CD4-positive, CD25-positive, alpha-beta regulatory T cell (primary cell): ENCODE results near the gene DCAF8. TPM values are rescaled to one million over a fixed set of nuclear protein-coding genes. Genes with fewer than 3 reads are reported as not detected.

Experiments
- ATAC-seq, 2 donors: fragments of 150-1000 bp; cut with Tn5 transposase; one replicate each; pipeline ENCODE4 v1.10.0; 2021; ENCODE audit warnings: low read depth in 2 of 2, moderate number of reproducible peaks in 2 of 2, moderate library complexity in 1 of 2
- DNase-seq, 3 donors: peaks; one replicate each; pipeline versions ENCODE4 v3.0.0 to v3.0.0-alpha.2; 2012 to 2022; ENCODE audit warnings: mixed read lengths in 1 of 3
- H3K27ac ChIP-seq: one replicate; pipeline ENCODE4 v1.7.0; 2013; ENCODE audit warnings: mild to moderate bottlenecking, low read length; ENCODE audit not compliant: insufficient read depth, poor library complexity, severe bottlenecking
- H3K27me3 ChIP-seq: one replicate; pipeline ENCODE4 v1.7.0; 2013; ENCODE audit warnings: low read length; ENCODE audit not compliant: control insufficient read depth, insufficient read depth
- H3K36me3 ChIP-seq: one replicate; pipeline ENCODE4 v1.7.0; 2013; ENCODE audit warnings: mild to moderate bottlenecking, low read length, moderate library complexity; ENCODE audit not compliant: control insufficient read depth, insufficient read depth
- H3K4me1 ChIP-seq: 2 replicates; pipeline ENCODE4 v1.7.0; 2013; ENCODE audit warnings: mild to moderate bottlenecking, low read length; ENCODE audit not compliant: insufficient read depth, control insufficient read depth, poor library complexity, severe bottlenecking
- H3K4me3 ChIP-seq: one replicate; pipeline ENCODE4 v1.7.0; 2013; ENCODE audit warnings: low read depth, mild to moderate bottlenecking, low read length, moderate library complexity
- H3K9me3 ChIP-seq, 2 experiments: 1 replicate in 1 of 2; 2 replicates in 1 of 2; pipeline ENCODE4 v1.7.0; 2013; ENCODE audit warnings: low read length in 2 of 2, mild to moderate bottlenecking in 1 of 2, moderate library complexity in 1 of 2; ENCODE audit not compliant: control insufficient read depth in 2 of 2
- H3K27ac Mint-ChIP-seq, 3 donors: one replicate each; pipeline ENCODE4 v1.8.0; 2020 to 2022; ENCODE audit warnings: mild to moderate bottlenecking in 3 of 3, mixed read lengths in 3 of 3, moderate library complexity in 2 of 3
- H3K27me3 Mint-ChIP-seq: one replicate; pipeline ENCODE4 v1.8.0; 2022; ENCODE audit warnings: mild to moderate bottlenecking, mixed read lengths
- H3K36me3 Mint-ChIP-seq: one replicate; pipeline ENCODE4 v1.8.0; 2020; ENCODE audit warnings: mixed read lengths
- H3K4me1 Mint-ChIP-seq, 4 donors: one replicate each; pipeline ENCODE4 v1.8.0; 2020 to 2022; ENCODE audit warnings: mixed read lengths in 4 of 4, mild to moderate bottlenecking in 1 of 4
- H3K4me3 Mint-ChIP-seq, 4 donors: one replicate each; pipeline ENCODE4 v1.8.0; 2020 to 2022; ENCODE audit warnings: mild to moderate bottlenecking in 4 of 4, mixed read lengths in 4 of 4, moderate library complexity in 3 of 4
- H3K9me3 Mint-ChIP-seq, 7 donors: one replicate each; pipeline ENCODE4 v1.8.0; 2020 to 2022; ENCODE audit warnings: mixed read lengths in 7 of 7, mild to moderate bottlenecking in 3 of 7, moderate library complexity in 2 of 7
- polyA plus RNA-seq, 4 donors: library from polyadenylated mRNA; unstranded; fragments of 300-500 nt; fragmentation: Illumina TruSeq; gene quantifications; one replicate each; pipeline ENCODE4 v1.2.3, GENCODE V29; 2021
- total RNA-seq: library from RNA; stranded (reverse); gene quantifications from one replicate; pipeline ENCODE4 v1.2.3, GENCODE V29; 2022

The DCAF8 gene
- total and polyA plus RNA-seq, 5 donors from 2014 or later, result 50.3 to 182 (median 56.2) TPM

DNA sequence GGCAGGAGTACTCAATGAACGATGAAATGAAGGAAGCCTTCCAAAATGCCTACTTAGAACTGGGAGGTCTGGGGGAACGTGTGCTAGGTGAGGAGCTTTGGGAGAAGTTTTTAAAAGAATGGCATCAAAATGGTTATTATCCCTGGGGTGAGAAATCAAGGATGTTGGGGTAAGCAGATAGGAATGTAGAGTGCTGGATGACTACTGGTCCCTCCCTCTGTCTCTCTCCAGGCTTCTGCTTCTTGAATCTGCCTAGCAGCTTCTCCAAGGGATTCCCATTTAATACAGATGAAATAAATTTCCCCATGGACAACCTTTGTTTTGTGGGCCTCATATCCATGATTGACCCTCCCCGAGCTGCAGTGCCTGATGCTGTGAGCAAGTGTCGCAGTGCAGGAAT lies 91.0 kb downstream of the DCAF8 start:
- no peaks in the 10 kb centered on the region for H3K36me3 ChIP-seq
- Mint-ChIP-seq H3K4me1 (peaks cover 0 to 12% (median 7%) of the 10 kb centered on the region in 4 donors), H3K9me3 (peaks cover 0 to 1% (median 0%) of the 10 kb centered on the region in 7 donors), H3K36me3 (no peaks in the 10 kb centered on the region), H3K4me3 (no peak overlapping the region), H3K27me3 (peaks cover 15% of the 10 kb centered on the region), H3K27ac (no peak overlapping the region)
- no peak for DNase-seq
- no peak overlapping the region for H3K4me3 ChIP-seq
- H3K9me3 ChIP-seq, result no peaks in the 10 kb centered on the region
- ATAC-seq, result no peak
- H3K4me1 ChIP-seq, result no peaks in the 10 kb centered on the region
- no peak overlapping the region for H3K27ac ChIP-seq
- H3K27me3 ChIP-seq, result no peaks in the 10 kb centered on the region

DNA sequence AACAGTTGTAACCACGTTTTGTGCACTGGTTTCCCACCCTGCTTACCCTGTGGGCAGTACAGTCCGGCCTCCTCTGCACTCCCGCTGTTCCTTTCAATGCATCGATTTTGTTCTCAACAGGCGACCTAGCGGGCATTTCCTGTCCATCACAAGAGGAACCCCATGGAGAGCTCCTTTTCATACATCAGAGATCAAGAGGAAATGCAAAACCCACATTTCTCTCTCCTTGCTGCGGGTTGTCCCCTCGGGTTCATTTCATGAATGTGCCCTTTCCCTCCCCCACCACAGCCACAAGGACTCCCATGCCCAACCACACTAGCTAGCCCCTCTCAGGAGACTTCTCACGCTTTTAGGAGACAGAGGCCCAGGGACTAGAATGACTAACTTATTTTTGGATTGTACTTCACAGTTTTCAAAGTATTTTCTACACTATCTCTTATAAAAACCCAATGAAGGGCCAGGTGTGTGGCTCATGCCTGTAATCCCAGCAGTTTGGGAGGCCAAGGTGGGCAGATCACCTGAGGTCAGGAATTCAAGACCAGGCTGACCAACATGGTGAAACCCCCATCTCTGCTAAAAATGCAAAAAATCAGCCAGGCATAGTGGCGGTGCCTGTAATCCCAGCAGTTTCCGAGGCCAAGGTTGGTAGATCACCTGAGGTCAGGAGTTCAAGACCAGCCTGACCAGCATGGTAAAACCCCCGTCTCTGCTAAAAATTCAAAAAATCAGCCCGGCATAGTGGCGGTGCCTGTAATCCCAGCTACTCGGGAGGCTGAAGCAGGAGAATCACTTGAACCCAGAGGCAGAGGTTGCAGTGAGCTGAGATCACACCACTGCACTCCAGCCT lies 92.6 kb downstream of the DCAF8 start:
- Mint-ChIP-seq H3K9me3 (peaks cover 0 to 1% (median 0%) of the 10 kb centered on the region in 7 donors), H3K4me1 (peaks cover 0 to 12% (median 7%) of the 10 kb centered on the region in 4 donors), H3K4me3 (no peak overlapping the region), H3K36me3 (no peaks in the 10 kb centered on the region), H3K27ac (no peak overlapping the region), H3K27me3 (peaks cover 25% of the 10 kb centered on the region)
- Histone ChIP-seq H3K27me3 (no peaks in the 10 kb centered on the region), H3K27ac (no peak overlapping the region), H3K4me3 (no peak overlapping the region), H3K4me1 (no peaks in the 10 kb centered on the region), H3K9me3 (no peaks in the 10 kb centered on the region), H3K36me3 (no peaks in the 10 kb centered on the region)
- peak in 1 of 3 donors; percentile 20 for DNase-seq
- ATAC-seq, result peak in 1 of 2 donors; percentile 23

DNA sequence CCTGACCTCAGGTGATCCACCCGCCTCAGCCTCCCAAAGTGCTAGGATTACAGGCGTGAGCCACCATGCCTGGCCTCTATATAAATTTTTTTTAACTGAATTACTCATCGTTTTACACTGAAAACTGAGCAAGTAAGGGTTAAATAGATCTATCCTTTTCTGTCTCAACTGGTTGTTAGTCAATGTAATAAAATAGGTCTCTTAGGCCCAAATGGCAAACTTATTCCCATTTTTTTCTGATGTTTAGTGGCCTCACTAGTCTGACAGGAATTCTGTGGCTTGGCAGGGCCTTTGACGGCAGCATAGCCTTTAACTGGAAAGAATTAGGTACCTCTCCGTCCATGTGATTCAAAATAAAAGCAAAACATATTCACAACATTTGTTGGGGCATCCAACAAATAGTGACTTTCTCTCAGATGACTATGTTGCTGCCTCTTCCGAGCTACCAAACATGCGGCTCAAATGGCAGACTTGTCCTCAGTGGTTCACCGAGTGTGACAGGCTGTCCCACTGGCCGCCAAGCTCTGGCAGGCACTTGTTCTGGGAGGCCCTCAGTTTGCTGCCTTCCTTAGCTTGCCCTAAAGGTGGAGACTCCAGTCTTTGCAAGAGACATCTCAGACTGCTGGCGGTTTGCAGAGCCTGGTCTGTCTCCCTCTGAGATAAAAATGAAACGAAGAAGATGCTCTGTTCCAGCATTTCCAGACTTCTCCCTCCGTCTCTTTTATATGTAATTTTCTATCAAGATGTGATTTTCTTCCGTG lies 93.6 kb downstream of the DCAF8 start:
- DNase-seq, result no peak
- no peaks in the 10 kb centered on the region for H3K36me3 ChIP-seq
- no peak for ATAC-seq
- Mint-ChIP-seq H3K27me3 (peaks cover 23% of the 10 kb centered on the region), H3K4me1 (peaks cover 0 to 12% (median 7%) of the 10 kb centered on the region in 4 donors), H3K36me3 (no peaks in the 10 kb centered on the region), H3K27ac (no peak overlapping the region), H3K4me3 (no peak overlapping the region), H3K9me3 (peaks cover 0 to 1% (median 0%) of the 10 kb centered on the region in 7 donors)
- H3K9me3 ChIP-seq, result no peaks in the 10 kb centered on the region
- H3K4me3 ChIP-seq, result no peak overlapping the region
- no peaks in the 10 kb centered on the region for H3K27me3 ChIP-seq
- no peak overlapping the region for H3K27ac ChIP-seq
- no peaks in the 10 kb centered on the region for H3K4me1 ChIP-seq

- Mint-ChIP-seq H3K27ac (no peak overlapping the region), H3K4me3 (no peak overlapping the region), H3K36me3 (no peaks in the 10 kb centered on the region), H3K4me1 (peaks cover 0 to 9% (median 5%) of the 10 kb centered on the region in 4 donors), H3K9me3 (no peaks in the 10 kb centered on the region), H3K27me3 (peaks cover 18% of the 10 kb centered on the region)
- H3K4me1 ChIP-seq, result no peaks in the 10 kb centered on the region
- H3K27me3 ChIP-seq, result no peaks in the 10 kb centered on the region
- H3K27ac ChIP-seq, result no peak overlapping the region
- H3K9me3 ChIP-seq, result no peaks in the 10 kb centered on the region
- DNase-seq (no peak), ATAC-seq (no peak)
- no peaks in the 10 kb centered on the region for H3K36me3 ChIP-seq
- H3K4me3 ChIP-seq, result no peak overlapping the region
Observed at GRCh38 chr1:160168016-160168415, 94.3 kb downstream of the DCAF8 start.

DNA sequence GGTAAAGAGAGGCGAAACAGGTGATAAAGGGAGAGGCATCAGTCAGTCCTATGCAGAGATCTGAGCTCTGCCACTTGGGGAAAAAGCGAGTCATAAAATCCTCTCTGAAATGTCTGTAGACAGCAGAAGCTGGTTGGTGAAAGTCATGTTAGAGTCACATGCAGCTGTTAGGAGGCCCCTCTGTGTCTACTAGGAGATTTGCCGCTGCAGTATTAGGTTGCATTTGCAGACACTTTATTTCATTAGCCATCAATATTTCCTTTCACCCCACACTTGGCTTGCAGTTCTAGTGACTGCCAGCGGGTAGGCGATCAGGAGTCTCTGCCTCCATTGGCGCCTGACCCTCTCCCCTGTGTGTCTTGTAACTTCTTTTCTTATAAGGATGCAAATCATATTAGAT lies 94.8 kb downstream of the DCAF8 start:
- Histone ChIP-seq H3K4me3 (no peak overlapping the region), H3K4me1 (no peaks in the 10 kb centered on the region), H3K36me3 (no peaks in the 10 kb centered on the region), H3K27ac (no peak overlapping the region), H3K27me3 (no peaks in the 10 kb centered on the region), H3K9me3 (no peaks in the 10 kb centered on the region)
- no peak overlapping the region for H3K27ac Mint-ChIP-seq
- DNase-seq, result no peak
- H3K4me3 Mint-ChIP-seq, result no peak overlapping the region
- H3K27me3 Mint-ChIP-seq, result peaks cover 18% of the 10 kb centered on the region
- no peaks in the 10 kb centered on the region for H3K9me3 Mint-ChIP-seq
- H3K4me1 Mint-ChIP-seq, result peaks cover 0 to 9% (median 5%) of the 10 kb centered on the region in 4 donors
- no peaks in the 10 kb centered on the region for H3K36me3 Mint-ChIP-seq
- ATAC-seq, result no peak

DNA sequence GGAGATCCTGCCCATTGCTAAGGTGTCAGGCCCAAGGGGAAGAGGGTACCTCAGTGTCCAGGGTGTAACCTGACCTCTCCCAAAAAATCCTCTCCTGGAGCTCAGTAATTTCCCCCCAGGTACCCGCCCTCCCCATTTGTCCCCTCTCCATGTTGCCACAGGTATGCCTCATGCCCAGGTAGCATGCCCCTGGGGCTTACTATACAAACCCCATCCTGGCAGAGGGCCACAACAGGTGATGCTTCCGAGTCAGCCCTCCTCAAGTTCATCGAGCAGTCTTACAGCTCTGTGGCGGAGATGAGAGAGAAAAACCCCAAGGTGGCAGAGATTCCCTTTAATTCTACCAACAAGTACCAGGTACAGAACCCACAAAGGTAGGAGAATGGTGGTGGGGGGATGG lies 95.3 kb downstream of the DCAF8 start:
- H3K27ac ChIP-seq, result no peak overlapping the region
- H3K9me3 ChIP-seq, result no peaks in the 10 kb centered on the region
- no peaks in the 10 kb centered on the region for H3K27me3 ChIP-seq
- Mint-ChIP-seq H3K27ac (no peak overlapping the region), H3K27me3 (peaks cover 17% of the 10 kb centered on the region), H3K36me3 (no peaks in the 10 kb centered on the region), H3K4me1 (peaks cover 0 to 11% (median 5%) of the 10 kb centered on the region in 4 donors), H3K9me3 (no peaks in the 10 kb centered on the region), H3K4me3 (no peak overlapping the region)
- H3K36me3 ChIP-seq, result no peaks in the 10 kb centered on the region
- no peaks in the 10 kb centered on the region for H3K4me1 ChIP-seq
- DNase-seq (no peak), ATAC-seq (no peak)
- H3K4me3 ChIP-seq, result no peak overlapping the region

GRCh38 chr1:160166166-160166868 lies 96.0 kb downstream of the DCAF8 start:
- H3K27ac Mint-ChIP-seq, result no peak overlapping the region
- Histone ChIP-seq H3K9me3 (no peaks in the 10 kb centered on the region), H3K4me3 (no peak overlapping the region), H3K27me3 (no peaks in the 10 kb centered on the region), H3K4me1 (no peaks in the 10 kb centered on the region), H3K27ac (no peak overlapping the region), H3K36me3 (no peaks in the 10 kb centered on the region)
- H3K4me3 Mint-ChIP-seq, result no peak overlapping the region
- no peak for ATAC-seq
- peaks cover 18% of the 10 kb centered on the region for H3K27me3 Mint-ChIP-seq
- no peak for DNase-seq
- peaks cover 0 to 13% (median 6%) of the 10 kb centered on the region in 4 donors for H3K4me1 Mint-ChIP-seq
- no peaks in the 10 kb centered on the region for H3K9me3 Mint-ChIP-seq
- H3K36me3 Mint-ChIP-seq, result no peaks in the 10 kb centered on the region
